Gastroesophageal sphincter (tissue), 4 donors: ENCODE measurements around the gene ZNF385D. TPM values are rescaled to one million over a fixed set of nuclear protein-coding genes. Genes with fewer than 3 reads are reported as not detected.

Experiments
- ATAC-seq: fragments of 150-250 bp; one replicate; pipeline ENCODE4 v1.9.1; 2016; ENCODE audit warnings: mild to moderate bottlenecking, moderate library complexity
- H3K27ac ChIP-seq, 4 donors: fragments of 200-600 bp; sonication (generic) in 3 of 4; 1 replicate in 3 of 4; 2 replicates in 1 of 4; pipeline ENCODE4 v1.5.1; 2016 to 2019
- H3K27me3 ChIP-seq: fragments of 200-600 bp; sonication (generic); one replicate; pipeline ENCODE4 v1.5.1; 2019
- H3K36me3 ChIP-seq, 2 donors: fragments of 200-600 bp; sonication (generic); one replicate each; pipeline ENCODE4 v1.5.1; 2019; ENCODE audit warnings: control low read depth in 1 of 2
- H3K4me1 ChIP-seq, 3 donors: fragments of 200-600 bp; sonication (generic); 1 replicate in 2 of 3; 2 replicates in 1 of 3; pipeline ENCODE4 v1.5.1; 2016 to 2019; ENCODE audit warnings: control low read depth in 2 of 3
- H3K4me3 ChIP-seq, 2 donors: fragments of 200-600 bp; sonication (generic); one replicate each; pipeline ENCODE4 v1.5.1; 2019; ENCODE audit warnings: mild to moderate bottlenecking in 1 of 2, moderate library complexity in 1 of 2
- H3K9me3 ChIP-seq, 3 donors: fragments of 200-600 bp; sonication (generic); one replicate each; pipeline ENCODE4 v1.5.1; 2017 to 2019; ENCODE audit warnings: control low read depth in 2 of 3
- CTCF ChIP-seq, 4 experiments: fragments of 200-600 bp in 2 of 4; fragments of 450-650 bp in 2 of 4; sonication (generic) in 1 of 4; IDR thresholded peaks; one replicate each; pipeline ENCODE4 v1.5.1; 2017 to 2019; ENCODE audit warnings: antibody characterized with exemption in 4 of 4, mild to moderate bottlenecking in 2 of 4, moderate library complexity in 2 of 4
- EP300 ChIP-seq: sonication (generic); formaldehyde crosslinking; IDR thresholded peaks from one replicate; pipeline ENCODE4 v1.6.1; 2017; ENCODE audit warnings: antibody characterized with exemption, mild to moderate bottlenecking
- POLR2A ChIP-seq, 2 donors: fragments of 450-650 bp; IDR thresholded peaks; one replicate each; pipeline ENCODE4 v1.6.1; 2017; ENCODE audit warnings: antibody characterized with exemption in 2 of 2, mild to moderate bottlenecking in 2 of 2, moderate library complexity in 1 of 2
- POLR2AphosphoS5 ChIP-seq: sonication (generic); formaldehyde crosslinking; IDR thresholded peaks from one replicate; pipeline ENCODE4 v1.6.1; 2017; ENCODE audit warnings: antibody characterized with exemption
- WGBS, 2 donors: methylation state at CpG; one replicate each; pipeline ENCODE4 v1.1.5; 2018; ENCODE audit warnings: low coverage in 1 of 2; 5-methylcytosine and 5-hydroxymethylcytosine counted together
- total RNA-seq, 4 donors: library from RNA; depleted of rRNA; stranded (reverse); fragments of >200 nt; gene quantifications; one replicate each; pipeline ENCODE4 v1.1.0, GENCODE V29; 2016

Gene ZNF385D
- total RNA-seq, 4 donors from 2014 or later: 8.1 to 17.9 (median 11.3) TPM

GRCh38 chr3:21457084-21457483 lies 293.9 kb downstream of the ZNF385D start:
- no peaks in the 10 kb centered on the region for H3K36me3 ChIP-seq
- no peak for ATAC-seq
- H3K27ac ChIP-seq: no peak overlapping the region
- TF ChIP-seq EP300 (no peak), POLR2A (IDR thresholded peaks at IDR 0.05) (no peak), POLR2AphosphoS5 (no peak), CTCF (IDR thresholded peaks at IDR 0.05) (no peak)
- H3K9me3 ChIP-seq: no peaks in the 10 kb centered on the region
- no peak overlapping the region for H3K4me3 ChIP-seq
- no peaks in the 10 kb centered on the region for H3K27me3 ChIP-seq
- H3K4me1 ChIP-seq: no peaks in the 10 kb centered on the region
- 77 to 91% methylated on average over 5 of the region's 5 CpGs for whole genome bisulfite sequencing, 2 donors

GRCh38 chr3:21449738-21450137 lies 301.3 kb downstream of the ZNF385D start:
- ATAC-seq: no peak
- Histone ChIP-seq H3K4me3 (no peak overlapping the region), H3K27ac (no peak overlapping the region), H3K4me1 (peaks cover 0 to 24% (median 0%) of the 10 kb centered on the region in 3 donors), H3K36me3 (no peaks in the 10 kb centered on the region), H3K9me3 (no peaks in the 10 kb centered on the region), H3K27me3 (no peaks in the 10 kb centered on the region)
- TF ChIP-seq CTCF (IDR thresholded peaks at IDR 0.05): no peak
- TF ChIP-seq POLR2AphosphoS5: no peak
- TF ChIP-seq POLR2A (IDR thresholded peaks at IDR 0.05): no peak
- TF ChIP-seq EP300: no peak
- WGBS, 2 donors: 71 to 85% methylated on average over 2 of the region's 2 CpGs

- Histone ChIP-seq H3K4me3 (peak overlapping the region in 1 of 2 donors; percentile 20), H3K27ac (no peak overlapping the region), H3K27me3 (no peaks in the 10 kb centered on the region), H3K4me1 (peaks cover 0 to 24% (median 0%) of the 10 kb centered on the region in 3 donors), H3K9me3 (no peaks in the 10 kb centered on the region), H3K36me3 (no peaks in the 10 kb centered on the region)
- WGBS, 2 donors: 24 to 40% methylated on average over 4 of the region's 4 CpGs
- TF ChIP-seq CTCF (IDR thresholded peaks at IDR 0.05) (no peak), POLR2A (IDR thresholded peaks at IDR 0.05) (no peak)
- ATAC-seq: peak; percentile 41
These were observed 303.4 kb downstream of the ZNF385D start for GRCh38 chr3:21447476-21448151.

GRCh38 chr3:21446945-21447475 lies 304.0 kb downstream of the ZNF385D start:
- no peaks in the 10 kb centered on the region for H3K27me3 ChIP-seq
- H3K4me3 ChIP-seq: peak overlapping the region; percentile 14 to 20
- no peak overlapping the region for H3K27ac ChIP-seq
- TF ChIP-seq POLR2AphosphoS5: no peak
- TF ChIP-seq EP300: no peak
- TF ChIP-seq POLR2A (IDR thresholded peaks at IDR 0.05): no peak
- no peak for TF ChIP-seq CTCF (IDR thresholded peaks at IDR 0.05)
- H3K36me3 ChIP-seq: no peaks in the 10 kb centered on the region
- ATAC-seq: no peak
- H3K4me1 ChIP-seq: peaks cover 0 to 24% (median 0%) of the 10 kb centered on the region in 3 donors
- H3K9me3 ChIP-seq: no peaks in the 10 kb centered on the region
- 21 to 59% methylated on average over 2 of the region's 2 CpGs for WGBS, 2 donors

GRCh38 chr3:21446027-21446426 lies 305.0 kb downstream of the ZNF385D start:
- Histone ChIP-seq H3K4me1 (peaks cover 0 to 24% (median 0%) of the 10 kb centered on the region in 3 donors), H3K27me3 (no peaks in the 10 kb centered on the region), H3K36me3 (no peaks in the 10 kb centered on the region), H3K4me3 (no peak overlapping the region), H3K27ac (no peak overlapping the region), H3K9me3 (no peaks in the 10 kb centered on the region)
- TF ChIP-seq CTCF (IDR thresholded peaks at IDR 0.05) (no peak), POLR2AphosphoS5 (no peak), EP300 (no peak), POLR2A (IDR thresholded peaks at IDR 0.05) (no peak)
- no peak for ATAC-seq
- 77 to 82% methylated on average over 3 of the region's 3 CpGs for WGBS, 2 donors
